AG04450 (cell line): ENCODE data around the gene EFHD1. TPM values are rescaled to one million over a fixed set of nuclear protein-coding genes. Genes with fewer than 3 reads are reported as not detected.

Experiments used
- CTCF ChIA-PET: fragments of 300-600, 350-600 bp; formaldehyde crosslinking; extraction: SDS; loops from one replicate; lab custom pipeline; 2022; ENCODE audit warnings: antibody characterized with exemption, inconsistent platforms; lab: Charles Lee
- POLR2A ChIA-PET: fragments of 350-600 bp; formaldehyde crosslinking; extraction: SDS; loops from one replicate; lab custom pipeline; 2021; ENCODE audit warnings: antibody characterized with exemption, inconsistent platforms; lab: Yijun Ruan, JAX
- DNase-seq: peaks from one replicate; pipeline ENCODE4 v3.0.0-alpha.2; 2011; ENCODE audit warnings: low read depth, low spot score
- H3K27ac ChIP-seq: one replicate; pipeline ENCODE4 v1.5.1; 2012; ENCODE audit warnings: low read depth, low read length, control low read depth
- H3K27me3 ChIP-seq: one replicate; pipeline ENCODE4 v1.6.0; 2012; ENCODE audit warnings: low read length; ENCODE audit not compliant: control insufficient read depth, insufficient read depth
- H3K4me3 ChIP-seq: 2 replicates; pipeline ENCODE4 v1.5.1; 2011; ENCODE audit warnings: mild to moderate bottlenecking, low read depth, low read length, control low read depth
- H3K9me3 ChIP-seq: 2 replicates; pipeline ENCODE4 v1.5.1; 2012; ENCODE audit warnings: low read length; ENCODE audit not compliant: control insufficient read depth, insufficient read depth
- polyA plus RNA-seq: library from polyadenylated mRNA; depleted of rRNA; stranded (reverse); fragments of >200 nt; gene quantifications from 2 replicates; pipeline ENCODE4 v1.2.3, GENCODE V29; 2011
- TF ChIP-seq, protein P1 (sequence below): IDR thresholded peaks from 2 replicates; pipeline ENCODE4 v1.5.1; 2011; ENCODE audit warnings: low read depth, low read length, control low read depth, inconsistent platforms

EFHD1 gene
- polyA plus RNA-seq, 1 experiment: 0.05 TPM

GRCh38 chr2:232636788-232637420, 3.5 kb downstream of the EFHD1 start:
- Histone ChIP-seq H3K27ac (no peak overlapping the region), H3K9me3 (no peaks in the 10 kb centered on the region; the same call in 1 of the 2 replicates), H3K27me3 (peaks cover 50% of the 10 kb centered on the region), H3K4me3 (no peak overlapping the region)
- no peak for DNase-seq
- ChIA-PET CTCF (no interaction called here), POLR2A (no interaction called here)
- TF ChIP-seq, protein P1, sequence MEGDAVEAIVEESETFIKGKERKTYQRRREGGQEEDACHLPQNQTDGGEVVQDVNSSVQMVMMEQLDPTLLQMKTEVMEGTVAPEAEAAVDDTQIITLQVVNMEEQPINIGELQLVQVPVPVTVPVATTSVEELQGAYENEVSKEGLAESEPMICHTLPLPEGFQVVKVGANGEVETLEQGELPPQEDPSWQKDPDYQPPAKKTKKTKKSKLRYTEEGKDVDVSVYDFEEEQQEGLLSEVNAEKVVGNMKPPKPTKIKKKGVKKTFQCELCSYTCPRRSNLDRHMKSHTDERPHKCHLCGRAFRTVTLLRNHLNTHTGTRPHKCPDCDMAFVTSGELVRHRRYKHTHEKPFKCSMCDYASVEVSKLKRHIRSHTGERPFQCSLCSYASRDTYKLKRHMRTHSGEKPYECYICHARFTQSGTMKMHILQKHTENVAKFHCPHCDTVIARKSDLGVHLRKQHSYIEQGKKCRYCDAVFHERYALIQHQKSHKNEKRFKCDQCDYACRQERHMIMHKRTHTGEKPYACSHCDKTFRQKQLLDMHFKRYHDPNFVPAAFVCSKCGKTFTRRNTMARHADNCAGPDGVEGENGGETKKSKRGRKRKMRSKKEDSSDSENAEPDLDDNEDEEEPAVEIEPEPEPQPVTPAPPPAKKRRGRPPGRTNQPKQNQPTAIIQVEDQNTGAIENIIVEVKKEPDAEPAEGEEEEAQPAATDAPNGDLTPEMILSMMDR: no peak

DNA sequence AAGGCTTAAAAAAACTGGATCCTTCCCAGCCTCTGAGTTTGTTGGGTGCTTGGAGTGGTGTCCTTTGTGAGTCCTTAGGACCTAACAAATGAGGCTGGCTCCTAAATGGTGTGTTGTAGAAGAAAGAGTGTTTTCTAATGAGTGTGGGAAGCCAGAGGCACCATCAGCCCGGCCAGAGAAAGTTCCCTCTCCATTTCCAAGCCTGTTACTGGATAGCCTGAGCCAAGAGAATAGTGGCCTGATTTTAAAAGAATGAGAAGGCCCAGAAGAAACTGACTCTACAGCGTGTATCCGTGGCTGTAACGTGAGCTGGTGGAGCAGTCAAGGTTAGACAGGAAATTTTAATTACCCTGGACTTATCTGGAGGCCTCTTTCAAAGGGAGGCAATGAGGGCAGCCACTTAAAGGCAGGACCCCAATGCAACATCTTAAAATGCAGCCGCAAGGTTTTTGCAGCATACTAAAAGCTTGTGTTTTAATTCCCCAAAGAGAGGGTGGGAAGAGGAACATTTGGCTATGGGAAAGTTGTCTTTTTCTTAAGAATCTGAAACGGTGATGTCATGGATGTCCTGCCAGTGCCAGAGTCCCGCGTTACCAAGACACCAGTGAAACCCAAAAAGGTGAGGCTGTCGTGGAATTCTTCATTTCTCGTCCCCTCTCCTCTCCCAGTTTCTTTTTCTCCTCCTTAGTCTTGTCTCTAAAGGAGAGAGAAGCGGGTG, 4.6 kb downstream of the EFHD1 start:
- CTCF ChIA-PET: no interaction called here
- no peak overlapping the region for H3K27ac ChIP-seq
- H3K9me3 ChIP-seq: no peaks in the 10 kb centered on the region; the same call in 1 of the 2 replicates
- H3K27me3 ChIP-seq: peaks cover 39% of the 10 kb centered on the region
- POLR2A ChIA-PET: no interaction called here
- H3K4me3 ChIP-seq: no peak overlapping the region
- TF ChIP-seq, protein P1: no peak
- no peak for DNase-seq

GRCh38 chr2:232641153-232641848, 7.9 kb downstream of the EFHD1 start:
- POLR2A ChIA-PET: interaction anchor here (0.6 kb wide), 2 partner anchors 72 to 767 kb away, joined by 3 read pairs; no protein-coding TSS in a partner anchor
- Histone ChIP-seq H3K27ac (no peak overlapping the region), H3K4me3 (no peak overlapping the region), H3K27me3 (peaks cover 17% of the 10 kb centered on the region), H3K9me3 (no peaks in the 10 kb centered on the region)
- CTCF ChIA-PET: no interaction called here
- no peak for DNase-seq
- TF ChIP-seq, protein P1: no peak

DNA sequence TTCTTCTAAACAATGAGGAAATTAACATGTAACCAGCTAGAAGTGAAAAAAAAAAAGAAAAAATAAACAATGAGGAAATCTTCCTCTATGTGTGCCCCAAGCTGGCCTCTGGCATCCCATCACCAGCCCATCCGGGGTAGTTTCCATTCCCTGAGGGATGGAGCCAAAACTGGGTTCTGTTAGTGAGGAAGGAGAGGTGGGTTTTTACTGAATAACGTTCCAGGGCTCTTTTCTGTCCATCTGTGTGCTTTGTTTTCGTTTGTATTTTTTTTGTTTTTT, 9.7 kb downstream of the EFHD1 start:
- ChIA-PET CTCF (no interaction called here), POLR2A (no interaction called here)
- H3K9me3 ChIP-seq: no peaks in the 10 kb centered on the region
- H3K27me3 ChIP-seq: peaks cover 14% of the 10 kb centered on the region
- DNase-seq: no peak
- no peak overlapping the region for H3K4me3 ChIP-seq
- no peak overlapping the region for H3K27ac ChIP-seq
- TF ChIP-seq, protein P1: no peak

DNA sequence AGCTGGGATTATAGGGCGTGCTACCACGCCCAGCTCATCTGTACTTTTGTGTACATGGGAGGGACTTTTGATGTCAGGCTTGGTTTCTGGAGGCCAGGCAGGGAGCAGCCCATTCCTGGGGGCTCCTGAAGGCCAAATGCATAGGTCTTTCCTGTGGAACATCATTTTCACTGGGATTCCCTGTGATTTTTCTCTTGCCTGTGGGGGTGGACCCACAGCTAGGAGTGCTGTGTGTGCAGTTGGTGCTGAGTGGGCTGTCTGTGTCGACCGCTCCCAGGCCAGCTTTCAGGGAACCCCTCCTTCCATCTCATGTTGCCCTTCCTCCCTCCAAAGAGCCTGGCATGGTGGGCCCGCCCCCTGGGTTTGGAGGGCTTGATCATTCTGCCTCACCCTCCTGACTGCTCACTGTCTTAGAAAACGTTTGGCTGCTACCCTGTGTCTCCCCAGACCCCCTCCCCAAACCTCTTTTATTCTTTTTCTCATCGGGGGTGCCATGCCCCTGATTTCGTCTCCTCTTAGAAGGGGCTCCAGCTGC, 10.5 kb downstream of the EFHD1 start:
- ChIA-PET CTCF (no interaction called here), POLR2A (no interaction called here)
- TF ChIP-seq, protein P1: no peak

More for the DNA sequence above, 10.5 kb downstream of the EFHD1 start:
- Histone ChIP-seq H3K4me3 (no peak overlapping the region), H3K27ac (no peak overlapping the region), H3K27me3 (peaks cover 13% of the 10 kb centered on the region), H3K9me3 (no peaks in the 10 kb centered on the region)
- no peak for DNase-seq
